HG03565 (cell line): ENCODE results near the gene ATG7.

ENCODE experiments used
- ATAC-seq: cut with Tn5 transposase; IDR thresholded peaks from one replicate; pipeline ENCODE4 v1.9.1; 2021; ENCODE audit warnings: mild to moderate bottlenecking, moderate library complexity; ENCODE audit not compliant: unreplicated experiment

Gene ATG7

GRCh38 chr3:11548721-11549131 lies 276.5 kb downstream of the ATG7 start:
- no peak for ATAC-seq

DNA sequence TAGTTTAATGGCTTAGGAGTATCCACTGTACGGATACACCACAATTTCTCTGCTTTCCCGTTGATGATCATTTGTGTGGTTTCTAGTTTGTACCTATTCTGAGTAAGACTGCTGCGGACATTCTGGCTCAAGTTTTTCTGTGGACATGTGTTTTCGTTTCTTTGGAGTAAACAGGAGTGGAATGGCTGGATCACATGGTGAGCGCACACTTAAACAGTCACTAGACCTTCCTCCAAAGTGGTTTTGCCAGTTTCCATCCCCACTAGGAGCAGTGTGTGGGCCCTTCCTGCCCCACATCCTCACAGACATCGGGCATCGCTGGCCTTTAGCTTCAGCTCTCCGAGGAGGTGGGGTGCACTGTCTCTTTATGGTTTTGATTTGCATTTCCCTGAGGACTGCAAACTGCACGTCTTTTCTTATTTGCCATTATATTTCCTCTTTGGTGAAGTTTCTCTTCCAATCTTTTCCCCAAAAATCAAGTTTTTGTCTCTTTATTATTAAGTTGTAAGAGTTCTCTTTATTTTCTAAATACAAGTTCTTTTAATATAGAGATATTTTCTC lies 277.5 kb downstream of the ATG7 start:
- ATAC-seq, result no peak

DNA sequence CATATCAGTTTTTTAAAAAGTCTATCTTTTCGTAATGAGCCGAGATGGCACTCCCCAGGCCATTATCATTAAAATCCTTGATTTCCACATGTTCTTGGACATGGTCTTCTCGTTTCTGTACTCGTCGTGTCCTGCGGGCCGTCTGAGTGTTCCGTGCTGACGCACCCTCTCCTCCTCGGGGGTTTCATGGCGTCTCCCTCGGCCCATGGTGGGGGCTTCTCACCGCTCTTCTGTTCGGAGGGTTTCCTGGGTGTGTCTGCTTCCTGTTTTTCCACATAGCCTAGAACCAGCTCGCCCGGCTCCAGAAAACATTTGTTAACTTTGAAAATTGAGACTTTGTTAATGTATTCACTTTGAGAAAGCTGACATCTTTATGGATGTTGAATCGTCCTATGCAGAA lies 278.8 kb downstream of the ATG7 start:
- no peak for ATAC-seq

- no peak for ATAC-seq
Observed at GRCh38 chr3:11552289-11553264, 280.4 kb downstream of the ATG7 start.

- no peak for ATAC-seq
Observed at GRCh38 chr3:11553436-11554235, 281.4 kb downstream of the ATG7 start.

DNA sequence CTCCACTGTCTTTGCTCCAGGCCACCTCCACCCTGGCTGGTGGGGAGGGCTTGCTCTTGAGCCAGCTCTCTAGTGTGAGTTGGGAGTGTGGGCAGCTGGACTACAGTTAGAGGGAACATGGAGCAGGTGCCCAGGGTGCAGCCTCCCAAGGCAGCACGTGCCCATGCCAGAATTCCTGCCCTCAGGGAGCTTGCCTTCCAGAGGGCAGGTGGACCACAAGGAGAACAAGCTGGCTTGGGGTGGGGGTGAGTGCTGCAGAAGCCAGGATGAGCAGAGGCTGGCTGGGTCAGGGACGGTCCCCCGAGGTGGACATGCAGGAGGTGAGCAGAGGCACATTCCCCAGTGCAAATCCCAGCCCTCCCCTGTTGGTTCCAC lies 282.0 kb downstream of the ATG7 start:
- ATAC-seq, result no peak

- ATAC-seq, result no peak
Observed at GRCh38 chr3:11554666-11555065, 282.5 kb downstream of the ATG7 start.

- ATAC-seq, result no peak
Observed at GRCh38 chr3:11555211-11555782, 283.1 kb downstream of the ATG7 start.

GRCh38 chr3:11555881-11556633 lies 283.9 kb downstream of the ATG7 start:
- no peak for ATAC-seq

DNA sequence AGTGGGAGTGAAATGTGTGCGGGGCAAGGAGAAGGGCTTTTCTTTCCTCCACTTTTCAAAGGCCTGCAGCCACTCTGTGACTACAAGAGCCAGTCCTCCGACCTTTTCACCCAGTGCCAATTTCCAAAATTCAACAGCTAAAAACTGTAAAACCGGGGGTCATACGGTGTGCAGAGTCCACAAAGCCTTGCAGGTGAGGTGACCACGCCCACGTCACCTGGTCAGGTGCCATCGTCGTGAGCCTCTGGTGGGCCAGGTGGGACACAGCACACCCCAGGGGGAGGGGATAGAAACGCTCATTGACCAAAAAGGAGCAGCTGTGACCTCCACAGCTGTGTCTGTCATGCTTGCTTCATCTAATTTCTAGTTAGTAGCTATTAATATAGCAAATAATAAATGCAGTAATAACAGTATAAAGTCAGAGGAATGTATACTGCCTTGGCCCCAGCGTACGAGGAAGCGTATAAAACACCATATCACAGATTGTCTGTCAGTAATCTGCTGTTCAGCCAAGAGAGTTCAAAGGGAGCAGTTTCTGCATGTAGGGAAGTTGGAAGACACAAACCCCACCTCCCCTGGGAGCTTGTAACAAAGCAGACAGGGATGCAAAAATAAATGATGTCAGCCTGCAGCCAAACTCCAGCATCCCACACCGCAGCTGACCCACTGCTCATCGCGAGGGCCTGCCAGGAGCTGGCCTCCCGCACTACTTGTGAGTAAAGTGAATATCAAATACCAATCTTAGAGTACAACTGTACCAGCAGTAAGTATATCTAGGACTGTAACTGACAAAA lies 284.9 kb downstream of the ATG7 start:
- ATAC-seq, result no peak

DNA sequence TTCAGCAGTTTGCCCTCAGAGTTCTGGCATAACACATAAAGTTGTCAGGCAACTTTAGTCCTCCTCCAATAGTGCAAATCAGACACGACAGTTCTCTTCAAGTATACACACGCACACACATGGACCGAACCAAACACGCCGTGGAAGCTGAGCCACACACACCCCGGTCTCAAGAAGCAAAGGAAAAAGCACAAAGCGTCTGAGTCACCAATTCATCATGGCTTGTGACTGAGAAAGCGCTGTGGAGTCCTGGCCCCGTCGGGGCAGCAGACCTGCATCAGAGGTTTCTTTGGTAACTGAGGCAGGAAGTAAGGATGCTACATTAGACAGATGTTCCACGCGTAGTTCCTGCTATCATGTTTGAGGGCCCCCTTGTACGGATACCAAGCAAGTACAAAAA lies 285.8 kb downstream of the ATG7 start:
- ATAC-seq, result no peak

- ATAC-seq, result no peak
Observed at GRCh38 chr3:11558411-11558903, 286.3 kb downstream of the ATG7 start.

- no peak for ATAC-seq
Observed at GRCh38 chr3:11558918-11559815, 287.0 kb downstream of the ATG7 start.

GRCh38 chr3:11559816-11560633 lies 287.8 kb downstream of the ATG7 start:
- no peak for ATAC-seq

DNA sequence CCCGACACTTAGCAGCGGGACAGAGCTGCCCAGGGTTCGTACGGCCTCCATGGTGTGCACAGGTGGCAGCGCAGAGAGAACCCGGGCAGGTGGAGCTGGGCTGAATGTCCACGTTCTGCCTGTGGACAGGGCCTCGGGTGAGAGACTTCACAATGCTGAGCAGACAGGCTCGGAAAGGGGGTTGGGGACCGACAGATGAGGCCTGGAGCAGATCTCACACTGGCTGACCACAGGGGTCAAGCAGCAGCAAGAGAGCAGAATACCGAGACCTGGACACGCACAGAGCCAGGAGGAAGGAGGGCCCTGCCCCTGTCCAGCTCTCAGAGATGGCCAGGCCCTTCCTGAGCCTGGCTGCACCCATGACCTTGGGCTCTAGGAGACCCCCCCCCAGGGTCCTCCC lies 288.5 kb downstream of the ATG7 start:
- ATAC-seq, result no peak

DNA sequence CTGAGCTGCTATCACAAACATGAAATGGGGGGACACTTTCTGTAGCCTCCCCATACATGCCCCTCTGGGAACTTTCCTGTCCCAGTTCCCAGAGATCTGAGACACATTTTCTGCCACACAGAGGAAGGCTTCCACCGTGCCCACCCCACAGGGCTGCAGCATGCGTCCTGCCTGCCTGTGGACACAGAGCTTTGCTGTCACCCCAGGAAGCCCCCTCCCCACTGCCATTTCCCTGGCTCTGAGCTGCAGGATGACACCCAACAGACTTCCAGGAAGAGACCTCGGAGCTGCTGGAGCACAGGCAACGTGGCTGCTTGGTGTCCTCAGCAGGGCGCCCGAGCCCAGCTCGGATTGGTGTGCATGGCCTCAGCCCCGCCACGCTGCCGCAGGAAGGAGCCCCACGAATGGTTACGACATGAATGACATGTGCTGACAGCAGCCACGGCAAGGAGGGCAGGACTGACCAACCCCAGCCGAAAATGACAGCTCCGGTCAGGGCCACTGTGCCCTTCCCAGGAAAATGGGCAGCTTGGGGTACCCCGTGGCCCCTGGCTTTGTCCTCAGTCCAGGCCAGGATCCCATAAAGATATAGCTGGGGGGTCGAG lies 290.2 kb downstream of the ATG7 start:
- no peak for ATAC-seq

- ATAC-seq, result no peak
Observed at GRCh38 chr3:11563159-11563864, 291.1 kb downstream of the ATG7 start.
